Natural killer cell (primary cell): ENCODE measurements around the gene AHDC1. TPM values are rescaled to one million over a fixed set of nuclear protein-coding genes. Genes with fewer than 3 reads are reported as not detected.

Source experiments
- ATAC-seq, 3 donors: fragments of 150-1000 bp in 2 of 3; fragments of 200-7000 bp in 1 of 3; cut with Tn5 transposase; 1 replicate in 1 of 3; 2 replicates in 2 of 3; pipeline ENCODE4 v1.10.0; 2021; ENCODE audit warnings: mild to moderate bottlenecking in 2 of 3, moderate library complexity in 2 of 3
- DNase-seq, 2 donors: peaks; one replicate each; pipeline versions ENCODE4 v3.0.0 to v3.0.0-alpha.2; 2013 to 2021; ENCODE audit warnings: mixed read lengths in 1 of 2
- H3K27ac ChIP-seq: one replicate; pipeline ENCODE4 v1.5.1; 2013; ENCODE audit warnings: mild to moderate bottlenecking, low read length
- H3K27me3 ChIP-seq: one replicate; pipeline ENCODE4 v1.6.1; 2013; ENCODE audit warnings: low read length; ENCODE audit not compliant: control insufficient read depth, insufficient read depth
- H3K36me3 ChIP-seq: one replicate; pipeline ENCODE4 v1.6.1; 2013; ENCODE audit warnings: low read length; ENCODE audit not compliant: control insufficient read depth, insufficient read depth
- H3K4me1 ChIP-seq: one replicate; pipeline ENCODE4 v1.6.1; 2013; ENCODE audit warnings: low read length; ENCODE audit not compliant: control insufficient read depth, insufficient read depth
- H3K4me3 ChIP-seq: one replicate; pipeline ENCODE4 v1.5.1; 2013; ENCODE audit warnings: low read length
- H3K9me3 ChIP-seq: one replicate; pipeline ENCODE4 v1.6.1; 2013; ENCODE audit warnings: low read length; ENCODE audit not compliant: control insufficient read depth, insufficient read depth
- H3K27ac Mint-ChIP-seq, 2 donors: one replicate each; pipeline ENCODE4 v1.8.0; 2022; ENCODE audit warnings: mild to moderate bottlenecking in 2 of 2, mixed read lengths in 2 of 2, moderate library complexity in 1 of 2
- H3K27me3 Mint-ChIP-seq, 2 donors: one replicate each; pipeline ENCODE4 v1.8.0; 2022; ENCODE audit warnings: low read depth in 2 of 2, mixed read lengths in 2 of 2
- H3K36me3 Mint-ChIP-seq: one replicate; pipeline ENCODE4 v1.8.0; 2022; ENCODE audit warnings: mixed read lengths
- H3K4me1 Mint-ChIP-seq, 2 donors: one replicate each; pipeline ENCODE4 v1.8.0; 2022; ENCODE audit warnings: mixed read lengths in 2 of 2
- H3K4me3 Mint-ChIP-seq: one replicate; pipeline ENCODE4 v1.8.0; 2022; ENCODE audit warnings: mild to moderate bottlenecking, moderate library complexity, mixed read lengths
- H3K9me3 Mint-ChIP-seq, 2 donors: one replicate each; pipeline ENCODE4 v1.8.0; 2022; ENCODE audit warnings: mixed read lengths in 2 of 2
- WGBS: methylation state at CpG from one replicate; pipeline ENCODE4 v1.1.7; 2013; ENCODE audit warnings: missing lambda C conversion rate; ENCODE audit not compliant: insufficient coverage; 5-methylcytosine and 5-hydroxymethylcytosine counted together
- intact Hi-C: fragments of 100-400 bp; cut with micrococcal nuclease; formaldehyde crosslinking; loops from one replicate; pipeline ENCODE4 v1.14.2; 2022
- total RNA-seq, 4 donors: library from RNA; stranded (reverse); fragments of 120-200 nt in 1 of 4; gene quantifications; one replicate each; pipeline versions ENCODE4 v1.2.3 to v1.2.4, GENCODE V29; 2013 to 2022
- TF ChIP-seq, protein P1 (sequence below): fragments of 200-600 bp; IDR thresholded peaks from one replicate; pipeline ENCODE4 v1.8.0; 2022; ENCODE audit warnings: antibody characterized with exemption

Gene AHDC1
- total RNA-seq, 3 donors from 2014 or later (not counting 1 experiment from before 2014, with no cell fraction given), result 39.6 to 67.0 (median 47.0) TPM

DNA sequence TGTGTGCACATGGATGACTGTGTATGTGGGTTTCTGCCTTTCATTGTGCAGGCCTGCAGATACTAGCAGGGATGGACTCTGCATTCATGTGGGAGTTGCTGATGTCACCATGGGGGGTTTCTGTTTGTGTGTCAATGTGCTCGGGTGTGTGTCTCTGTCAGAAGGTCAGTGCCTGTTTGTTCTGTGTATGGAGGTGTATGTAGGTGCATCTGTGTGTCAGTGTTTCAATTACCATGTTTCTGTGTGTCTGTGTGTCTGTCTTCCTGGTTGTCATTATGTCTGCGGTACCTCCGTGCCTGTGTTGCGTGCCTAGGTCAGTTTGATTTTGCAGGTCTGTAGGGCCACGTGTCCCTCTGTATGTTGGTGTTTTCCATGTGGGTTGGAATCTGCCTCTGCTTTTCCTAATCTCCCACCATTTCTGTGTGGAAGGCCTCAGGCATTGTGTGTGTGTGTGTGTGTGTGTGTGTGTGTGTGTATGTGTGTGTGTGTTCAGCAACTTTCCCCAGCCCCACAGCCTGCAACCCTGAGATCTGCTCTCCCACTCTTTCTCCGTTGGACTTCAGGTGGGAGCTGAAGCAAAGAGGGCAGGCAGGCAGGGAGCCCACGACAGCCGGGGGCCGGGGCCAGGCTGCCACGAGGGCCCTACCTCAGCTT is 77.2 kb downstream of the AHDC1 start:
- WGBS, result 58% methylated on average over 9 of the region's 10 CpGs

DNA sequence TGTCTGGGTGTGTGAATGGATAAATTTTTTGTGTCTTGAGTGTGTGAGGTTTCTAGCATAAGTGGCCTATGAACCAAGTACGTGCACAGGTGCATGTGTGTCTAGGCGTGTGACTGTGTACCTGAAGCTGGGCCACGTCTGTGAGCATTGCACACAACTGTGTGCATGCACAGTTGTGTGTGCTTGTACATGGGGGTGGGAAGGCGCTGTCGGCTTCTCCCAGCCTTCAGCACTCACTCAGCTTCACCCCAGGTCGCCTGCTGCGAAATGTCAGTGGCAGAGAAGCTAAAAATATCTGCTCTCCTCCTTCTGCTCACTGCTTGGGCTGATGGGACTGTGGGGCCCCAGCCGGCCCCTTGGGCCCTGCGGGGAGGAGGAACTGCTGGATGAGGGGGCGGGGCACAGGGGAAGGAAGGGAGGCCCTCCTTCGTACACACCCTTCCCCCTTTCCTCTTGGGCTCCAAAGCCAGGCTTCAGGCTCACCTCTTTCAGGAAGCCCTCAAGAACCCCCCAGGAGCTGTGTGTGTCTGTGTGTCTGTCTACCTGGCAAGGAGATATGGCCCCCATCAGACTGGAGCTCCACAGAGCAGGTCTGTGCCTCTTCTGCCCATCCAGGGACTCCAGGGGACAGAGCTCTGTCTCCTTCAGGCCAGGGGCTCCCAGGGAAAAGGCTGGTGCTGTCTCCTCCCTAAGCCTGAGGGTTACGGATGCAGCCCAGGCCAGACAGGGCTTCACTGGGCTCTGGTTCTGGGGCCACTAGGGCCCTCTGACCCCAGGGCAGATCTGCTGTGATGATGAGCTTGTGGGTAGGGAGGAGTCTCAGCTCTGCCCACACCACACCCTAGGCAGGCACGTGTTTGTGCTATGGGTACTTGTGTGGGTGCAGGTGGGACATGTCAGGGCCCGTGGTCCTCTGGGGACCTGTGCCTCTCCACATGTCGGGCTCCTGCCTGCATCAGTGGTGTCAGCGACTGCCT is 78.4 kb downstream of the AHDC1 start:
- Histone ChIP-seq H3K27ac (peak overlapping the region; percentile 64), H3K9me3 (no peaks in the 10 kb centered on the region), H3K36me3 (no peaks in the 10 kb centered on the region), H3K4me1 (peaks cover 63% of the 10 kb centered on the region), H3K27me3 (no peaks in the 10 kb centered on the region), H3K4me3 (no peak overlapping the region)
- TF ChIP-seq, protein P1, sequence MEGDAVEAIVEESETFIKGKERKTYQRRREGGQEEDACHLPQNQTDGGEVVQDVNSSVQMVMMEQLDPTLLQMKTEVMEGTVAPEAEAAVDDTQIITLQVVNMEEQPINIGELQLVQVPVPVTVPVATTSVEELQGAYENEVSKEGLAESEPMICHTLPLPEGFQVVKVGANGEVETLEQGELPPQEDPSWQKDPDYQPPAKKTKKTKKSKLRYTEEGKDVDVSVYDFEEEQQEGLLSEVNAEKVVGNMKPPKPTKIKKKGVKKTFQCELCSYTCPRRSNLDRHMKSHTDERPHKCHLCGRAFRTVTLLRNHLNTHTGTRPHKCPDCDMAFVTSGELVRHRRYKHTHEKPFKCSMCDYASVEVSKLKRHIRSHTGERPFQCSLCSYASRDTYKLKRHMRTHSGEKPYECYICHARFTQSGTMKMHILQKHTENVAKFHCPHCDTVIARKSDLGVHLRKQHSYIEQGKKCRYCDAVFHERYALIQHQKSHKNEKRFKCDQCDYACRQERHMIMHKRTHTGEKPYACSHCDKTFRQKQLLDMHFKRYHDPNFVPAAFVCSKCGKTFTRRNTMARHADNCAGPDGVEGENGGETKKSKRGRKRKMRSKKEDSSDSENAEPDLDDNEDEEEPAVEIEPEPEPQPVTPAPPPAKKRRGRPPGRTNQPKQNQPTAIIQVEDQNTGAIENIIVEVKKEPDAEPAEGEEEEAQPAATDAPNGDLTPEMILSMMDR, result no peak
- peaks cover 38 to 54% of the 10 kb centered on the region in 2 donors for H3K4me1 Mint-ChIP-seq
- peaks cover 24 to 25% of the 10 kb centered on the region in 2 donors for H3K27me3 Mint-ChIP-seq
- ATAC-seq, result no peak
- H3K27ac Mint-ChIP-seq, result peak overlapping the region; percentile 1 to 19
- H3K9me3 Mint-ChIP-seq, result no peaks in the 10 kb centered on the region
- peak in 1 of 2 donors; percentile 59 for DNase-seq
- peak overlapping the region; percentile 55 for H3K4me3 Mint-ChIP-seq
- no peaks in the 10 kb centered on the region for H3K36me3 Mint-ChIP-seq
- intact Hi-C loops, result no loop called here
- 44% methylated on average over 12 of the region's 16 CpGs for WGBS

More for the DNA sequence above, 77.2 kb downstream of the AHDC1 start:
- no peaks in the 10 kb centered on the region for H3K36me3 ChIP-seq
- DNase-seq, result peak in 1 of 2 donors; percentile 38
- no peaks in the 10 kb centered on the region for H3K36me3 Mint-ChIP-seq
- H3K4me3 Mint-ChIP-seq, result peak overlapping the region; percentile 37
- TF ChIP-seq, protein P1, result no peak
- intact Hi-C loops, result no loop called here
- no peak for ATAC-seq
- peak overlapping the region; percentile 24 for H3K27ac ChIP-seq
- peaks cover 24 to 25% of the 10 kb centered on the region in 2 donors for H3K27me3 Mint-ChIP-seq
- no peaks in the 10 kb centered on the region for H3K9me3 Mint-ChIP-seq
- H3K27me3 ChIP-seq, result no peaks in the 10 kb centered on the region
- no peak overlapping the region for H3K4me3 ChIP-seq
- H3K9me3 ChIP-seq, result no peaks in the 10 kb centered on the region
- peaks cover 55% of the 10 kb centered on the region for H3K4me1 ChIP-seq
- H3K4me1 Mint-ChIP-seq, result peaks cover 29 to 47% of the 10 kb centered on the region in 2 donors
- H3K27ac Mint-ChIP-seq, result peak overlapping the region; percentile 1 to 19

DNA sequence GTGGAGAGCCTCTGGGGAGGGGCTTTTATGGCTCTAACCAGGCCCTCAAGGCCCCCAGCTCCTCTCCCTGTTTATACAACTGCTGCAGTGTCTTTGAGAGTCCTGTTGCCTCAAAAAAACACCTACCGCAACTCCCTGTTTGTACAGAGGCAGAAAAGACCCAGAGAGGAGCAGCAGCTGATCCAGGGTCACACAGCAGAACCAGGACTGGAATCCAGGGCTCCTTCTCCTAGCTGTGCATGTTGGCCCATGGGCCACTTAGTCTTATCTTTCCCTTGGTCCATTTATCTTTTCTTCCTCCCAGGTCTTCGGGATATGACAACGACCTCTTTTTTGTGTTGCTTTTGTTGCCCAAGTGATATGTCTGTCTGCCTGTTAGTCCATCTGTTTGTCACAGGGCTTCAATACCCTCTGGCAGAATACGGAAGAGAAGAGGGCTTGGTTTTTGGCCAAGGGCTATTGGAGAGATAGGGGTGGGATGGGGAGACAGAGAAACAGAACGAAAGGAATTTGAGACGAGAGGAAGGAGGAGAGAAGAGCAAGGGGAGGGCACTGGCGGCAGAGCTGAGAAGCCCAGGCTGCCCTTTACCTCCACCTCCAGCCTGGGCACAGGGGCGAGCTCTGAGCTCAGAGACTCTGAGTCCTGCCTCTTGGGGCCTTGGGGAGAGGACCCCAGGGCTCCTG is 80.5 kb downstream of the AHDC1 start:
- peaks cover 11 to 12% of the 10 kb centered on the region in 2 donors for H3K27me3 Mint-ChIP-seq
- peaks cover 32 to 42% of the 10 kb centered on the region in 2 donors for H3K4me1 Mint-ChIP-seq
- Histone ChIP-seq H3K9me3 (no peaks in the 10 kb centered on the region), H3K27ac (no peak overlapping the region), H3K4me1 (peaks cover 58% of the 10 kb centered on the region), H3K4me3 (no peak overlapping the region), H3K36me3 (no peaks in the 10 kb centered on the region), H3K27me3 (no peaks in the 10 kb centered on the region)
- no peak overlapping the region for H3K27ac Mint-ChIP-seq
- DNase-seq (peak in 1 of 2 donors; percentile 19), ATAC-seq (no peak)
- H3K4me3 Mint-ChIP-seq, result no peak overlapping the region
- TF ChIP-seq, protein P1, result no peak
- H3K9me3 Mint-ChIP-seq, result no peaks in the 10 kb centered on the region
- H3K36me3 Mint-ChIP-seq, result no peaks in the 10 kb centered on the region
- 88% methylated on average over 8 of the region's 8 CpGs for WGBS
- intact Hi-C loops, result no loop called here
